A549 (cell line): Measurements from ENCODE around the gene UTS2R. TPM values are rescaled to one million over a fixed set of nuclear protein-coding genes. Genes with fewer than 3 reads are reported as not detected.

Source experiments
- ATAC-seq, 2 experiments: fragments of 200-7000 bp in 1 of 2; fragments of >200 bp in 1 of 2; cut with Nextera tagmentation in 1 of 2; cut with Tn5 transposase in 1 of 2; 3 replicates each; pipeline versions ENCODE4 v1.8.0 to v1.9.1; 2018 to 2020; ENCODE audit warnings: mild to moderate bottlenecking in 1 of 2, moderate library complexity in 1 of 2
- CTCF ChIA-PET: fragments of 300-600 bp; sonication (Branson Sonifier 250); formaldehyde crosslinking; extraction: SDS; loops from one replicate; lab custom pipeline; 2021; ENCODE audit warnings: antibody characterized with exemption, inconsistent platforms; lab: Yijun Ruan, JAX
- POLR2A ChIA-PET: fragments of 350-600 bp; formaldehyde crosslinking; extraction: SDS; loops from one replicate; lab custom pipeline; 2021; ENCODE audit warnings: antibody characterized with exemption, inconsistent platforms; lab: Yijun Ruan, JAX
- DNase-seq, 2 experiments: peaks; one replicate each; pipeline versions ENCODE4 v3.0.0 to v3.0.0-alpha.2; 2011 to 2016; ENCODE audit warnings: low read depth in 1 of 2, low spot score in 1 of 2
- FAIRE-seq: peaks from 2 replicates; lab custom pipeline; 2011; peaks lifted over from hg19 to GRCh38; lab: Jason Lieb, UNC
- H3K27ac ChIP-seq, 2 experiments: fragments of >200 bp; sonication (Bioruptor Twin); formaldehyde crosslinking; 3 replicates each; pipeline ENCODE4 v1.5.1; 2016 to 2017
- H3K4me1 ChIP-seq: fragments of >200 bp; sonication (Bioruptor Twin); formaldehyde crosslinking; 3 replicates; pipeline ENCODE4 v1.6.1; 2016
- H3K4me2 ChIP-seq: fragments of >200 bp; sonication (Bioruptor Twin); formaldehyde crosslinking; 3 replicates; pipeline ENCODE4 v1.6.1; 2016
- H3K4me3 ChIP-seq: fragments of >200 bp; sonication (Bioruptor Twin); formaldehyde crosslinking; 3 replicates; pipeline ENCODE4 v1.5.1; 2016
- H3K9me3 ChIP-seq: fragments of >200 bp; sonication (Bioruptor Twin); formaldehyde crosslinking; 3 replicates; pipeline ENCODE4 v1.6.1; 2016
- CHD4 ChIP-seq: fragments of 200-600 bp; sonication (generic); IDR thresholded peaks from 2 replicates; pipeline ENCODE4 v1.6.1; 2016; ENCODE audit warnings: antibody characterized with exemption, mild to moderate bottlenecking, borderline replicate concordance
- CTCF ChIP-seq: fragments of >200 bp; sonication (Bioruptor Twin); formaldehyde crosslinking; IDR thresholded peaks from 3 replicates; pipeline ENCODE4 v1.5.1; 2016
- EHF ChIP-seq: fragments of 250-450 bp; sonication (Bioruptor Pico); IDR thresholded peaks from 2 replicates; pipeline ENCODE4 v1.5.0; 2020; ENCODE audit warnings: mild to moderate bottlenecking
- ESRRA ChIP-seq: fragments of 150-350 bp; IDR thresholded peaks from 2 replicates; pipeline ENCODE4 v1.6.1; 2014; ENCODE audit warnings: mild to moderate bottlenecking, low read length, borderline replicate concordance
- FOSL2 ChIP-seq, 2 experiments: fragments of 450-650 bp in 1 of 2; fragments of >200 bp in 1 of 2; sonication (Bioruptor Twin) in 1 of 2; formaldehyde crosslinking; IDR thresholded peaks; 2 replicates each; pipeline versions ENCODE4 v1.5.0 to v1.6.1; 2016 to 2020; ENCODE audit warnings: mild to moderate bottlenecking in 1 of 2, moderate library complexity in 1 of 2
- GATA3 ChIP-seq: IDR thresholded peaks from 2 replicates; pipeline ENCODE4 v1.6.1; 2012; ENCODE audit warnings: borderline replicate concordance
- HDAC2 ChIP-seq: fragments of 200-600 bp; sonication (generic); IDR thresholded peaks from 2 replicates; pipeline ENCODE4 v1.6.1; 2016
- HOXA7 ChIP-seq: fragments of 250-450 bp; sonication (Bioruptor Pico); IDR thresholded peaks from 2 replicates; pipeline ENCODE4 v1.5.0; 2020; ENCODE audit warnings: mild to moderate bottlenecking, moderate library complexity
- KDM5A ChIP-seq: fragments of 200-600 bp; sonication (generic); IDR thresholded peaks from 2 replicates; pipeline ENCODE4 v1.6.1; 2016; ENCODE audit warnings: antibody characterized with exemption, mild to moderate bottlenecking
- MAFK ChIP-seq: fragments of 450-650 bp; IDR thresholded peaks from 2 replicates; pipeline ENCODE4 v1.6.1; 2014; ENCODE audit not compliant: partially characterized antibody
- MAX ChIP-seq: IDR thresholded peaks from 2 replicates; pipeline ENCODE4 v1.6.1; 2012
- MAZ ChIP-seq: fragments of 150-350 bp; IDR thresholded peaks from 2 replicates; pipeline ENCODE4 v1.6.1; 2014; ENCODE audit warnings: antibody characterized with exemption, low read depth, low read length, borderline replicate concordance
- MYC ChIP-seq: IDR thresholded peaks from 2 replicates; pipeline ENCODE4 v1.6.1; 2012; ENCODE audit warnings: mild to moderate bottlenecking, inconsistent platforms, low read length, improper control_type of control experiment, borderline replicate concordance
- PBX3 ChIP-seq: IDR thresholded peaks from 2 replicates; pipeline ENCODE4 v1.6.1; 2012
- POLR2A ChIP-seq: IDR thresholded peaks from 2 replicates; pipeline ENCODE4 v1.6.1; 2012; ENCODE audit warnings: mild to moderate bottlenecking, low read length
- RAD21 ChIP-seq, 2 experiments: fragments of >200 bp in 1 of 2; sonication (Bioruptor Twin) in 1 of 2; formaldehyde crosslinking in 1 of 2; IDR thresholded peaks in 1 of 2; conservative IDR thresholded peaks in 1 of 2; 2 replicates in 1 of 2; 3 replicates in 1 of 2; pipeline ENCODE4 v1.6.1; 2012 to 2018; ENCODE audit warnings: inconsistent platforms in 1 of 2
- SREBF2 ChIP-seq: fragments of 450-650 bp; IDR thresholded peaks from 2 replicates; pipeline ENCODE4 v1.6.1; 2014; ENCODE audit warnings: mild to moderate bottlenecking, moderate library complexity
- TP53 ChIP-seq: fragments of 250-450 bp; sonication (Bioruptor Pico); IDR thresholded peaks from 2 replicates; pipeline ENCODE4 v1.5.0; 2021; ENCODE audit warnings: mild to moderate bottlenecking, moderate library complexity
- ZFP36 ChIP-seq: fragments of 450-650 bp; IDR thresholded peaks from 2 replicates; pipeline ENCODE4 v1.6.1; 2014; ENCODE audit warnings: borderline replicate concordance; ENCODE audit not compliant: partially characterized antibody
- ZNF302 ChIP-seq: fragments of 250-450 bp; sonication (Bioruptor Pico); IDR thresholded peaks from 2 replicates; pipeline ENCODE4 v1.9.0; 2021; ENCODE audit warnings: inconsistent platforms, mild to moderate bottlenecking, moderate library complexity
- WGBS: methylation state at CpG from one replicate; pipeline ENCODE4 v1.1.6; 2017; ENCODE audit errors: missing lambda C conversion rate; 5-methylcytosine and 5-hydroxymethylcytosine counted together
- polyA plus RNA-seq, 4 experiments: library from polyadenylated mRNA; depleted of rRNA in 3 of 4; stranded (reverse); fragments of >200 nt; fragmentation: RNase III in 1 of 4; extraction: RNeasy Plus Mini Kit Qiagen cat#74134 plus additional on column Dnase treatment in 1 of 4; gene quantifications; 2 replicates in 3 of 4; 3 replicates in 1 of 4; pipeline ENCODE4 v1.2.3, GENCODE V29; 2011 to 2017

UTS2R gene
- polyA plus RNA-seq, 2 of the 4 experiments (the other 2 are of a cell fraction): not detected

- ChIA-PET CTCF (interaction anchor here (1.2 to 1.5 kb wide), 3 partner anchors 40 to 156 kb away, joined by 3 to 5 read pairs (median 3); no protein-coding TSS in a partner anchor), POLR2A (no interaction called here)
- Histone ChIP-seq H3K9me3 (no peaks in the 10 kb centered on the region), H3K4me3 (no peak overlapping the region), H3K4me1 (peaks cover 3% of the 10 kb centered on the region; the same call in 2 of the 3 replicates), H3K27ac (no peak overlapping the region), H3K4me2 (no peak overlapping the region)
- FAIRE-seq: no peak
- no peak for ATAC-seq
- WGBS: 96% methylated on average over 13 of the region's 23 CpGs
- DNase-seq: no peak
- no peak for TF ChIP-seq POLR2A
- TF ChIP-seq SREBF2: no peak
- no peak for TF ChIP-seq FOSL2 (IDR thresholded peaks at IDR 0.05)
- TF ChIP-seq FOSL2 (CRISPR knock-in tag; IDR thresholded peaks at IDR 0.05): no peak
- TF ChIP-seq MAFK: no peak
Measured at GRCh38 chr17:82391496-82392066, 20.0 kb downstream of the UTS2R start.

GRCh38 chr17:82392209-82392920 is 20.8 kb downstream of the UTS2R start:
- H3K4me1 ChIP-seq: peaks cover 9% of the 10 kb centered on the region; the same call in 2 of the 3 replicates
- 85% methylated on average over 28 of the region's 28 CpGs for WGBS
- no peak overlapping the region for H3K27ac ChIP-seq
- ATAC-seq (no peak), FAIRE-seq (no peak), DNase-seq (no peak)
- no peak overlapping the region for H3K4me3 ChIP-seq
- POLR2A ChIA-PET: interaction anchor here (0.5 kb wide), 1 partner anchor 25 kb away, joined by 3 read pairs; no protein-coding TSS in a partner anchor
- no peak for TF ChIP-seq CHD4
- no peak for TF ChIP-seq GATA3
- TF ChIP-seq MAX: no peak
- TF ChIP-seq HDAC2: no peak
- TF ChIP-seq KDM5A: no peak
- no peak for TF ChIP-seq ZNF302 (CRISPR knock-in tag)
- TF ChIP-seq EHF: no peak
- TF ChIP-seq TP53 (CRISPR knock-in tag): no peak
- TF ChIP-seq RAD21 (conservative IDR thresholded peaks at IDR 0.05 in 1 of 2, IDR thresholded peaks at IDR 0.05 in 1 of 2): no peak
- no peak for TF ChIP-seq MAZ
- TF ChIP-seq ESRRA: no peak
- TF ChIP-seq HOXA7: no peak
- no peak for TF ChIP-seq ZFP36
- TF ChIP-seq MAFK: no peak
- no peak for TF ChIP-seq CTCF
- TF ChIP-seq PBX3: no peak
- TF ChIP-seq MYC: no peak
- H3K9me3 ChIP-seq: no peaks in the 10 kb centered on the region
- H3K4me2 ChIP-seq: no peak overlapping the region
- CTCF ChIA-PET: interaction anchor here (1.2 to 1.4 kb wide), 4 partner anchors 10 to 162 kb away, joined by 3 to 5 read pairs (median 3); no protein-coding TSS in a partner anchor
